ENCODE results near the gene C16orf92. TPM values are rescaled to one million over a fixed set of nuclear protein-coding genes. Genes with fewer than 3 reads are reported as not detected.

The C16orf92 gene
- total RNA-seq, 1 experiment from 2014 or later = not detected

GRCh38 chr16:30027588-30028437 lies 4.8 kb downstream of the C16orf92 start (continued):
- TF ChIP-seq AFF4 (CRISPR knock-in tag; IDR thresholded peaks at IDR 0.05; ENCODE audit: borderline replicate concordance) (no peak), IRF2 (CRISPR knock-in tag; IDR thresholded peaks at IDR 0.05; ENCODE audit: borderline replicate concordance, low read depth) (no peak), USF2 (CRISPR knock-in tag; IDR thresholded peaks at IDR 0.05) (no peak), USF1 (CRISPR knock-in tag; IDR thresholded peaks at IDR 0.05) (no peak), ZNF317 (CRISPR knock-in tag; IDR thresholded peaks at IDR 0.05; ENCODE audit: borderline replicate concordance, low read depth) (no peak), ZNF138 (CRISPR knock-in tag; conservative IDR thresholded peaks at IDR 0.05) (no peak)

- ChIA-PET CTCF (interaction anchor here (0.6 to 1.6 kb wide), 12 partner anchors 11 to 401 kb away, joined by 3 to 6 read pairs (median 3); partner anchors contain the start of genes DCTPP1 and SEZ6L2), POLR2A (interaction anchor here (0.9 kb wide), 1 partner anchor 45 kb away, joined by 3 read pairs; no protein-coding TSS in a partner anchor)
- Mint-ChIP-seq H3K4me1 (peaks cover 35% of the 10 kb centered on the region), H3K27ac (no peak overlapping the region), H3K4me3 (no peak overlapping the region), H3K9me3 (no peaks in the 10 kb centered on the region), H3K27me3 (ENCODE audit: low read depth) (peaks cover 20% of the 10 kb centered on the region), H3K36me3 (no peaks in the 10 kb centered on the region)
- ATAC-seq (peak; percentile 31), DNase-seq (ENCODE audit: low spot score) (peak; percentile 75)
- TF ChIP-seq MYBL2 (CRISPR knock-in tag; IDR thresholded peaks at IDR 0.05) (no peak), RORB (CRISPR knock-in tag; IDR thresholded peaks at IDR 0.05) (no peak), ZNF317 (CRISPR knock-in tag; IDR thresholded peaks at IDR 0.05; ENCODE audit: borderline replicate concordance, low read depth) (no peak; the same call in 1 of the 2 replicates), HMGA2 (CRISPR knock-in tag; IDR thresholded peaks at IDR 0.05) (no peak), ZNF121 (CRISPR knock-in tag; IDR thresholded peaks at IDR 0.05) (peak; percentile 81), MLX (CRISPR knock-in tag; IDR thresholded peaks at IDR 0.05) (0 out of 2 replicates have a peak, but pooled peaks have one; percentile 30), GRHL2 (CRISPR knock-in tag; IDR thresholded peaks at IDR 0.05; ENCODE audit: insufficient replicate concordance, severe bottlenecking) (no peak), FOXJ3 (CRISPR knock-in tag; IDR thresholded peaks at IDR 0.05; ENCODE audit: borderline replicate concordance) (no peak), NFYB (CRISPR knock-in tag; conservative IDR thresholded peaks at IDR 0.05; ENCODE audit: low read depth) (no peak), AR (CRISPR knock-in tag; IDR thresholded peaks at IDR 0.05) (no peak), TP53 (CRISPR knock-in tag; IDR thresholded peaks at IDR 0.05) (no peak), NR3C1 (CRISPR knock-in tag; conservative IDR thresholded peaks at IDR 0.05; ENCODE audit: low read depth) (no peak), ZNF396 (CRISPR knock-in tag; IDR thresholded peaks at IDR 0.05; ENCODE audit: borderline replicate concordance) (no peak), PREB (CRISPR knock-in tag; IDR thresholded peaks at IDR 0.05; ENCODE audit: borderline replicate concordance) (no peak), E2F5 (CRISPR knock-in tag; IDR thresholded peaks at IDR 0.05) (no peak), JAZF1 (CRISPR knock-in tag; IDR thresholded peaks at IDR 0.05) (no peak), TEAD1 (CRISPR knock-in tag; IDR thresholded peaks at IDR 0.05) (peak; percentile 78), CBFB (CRISPR knock-in tag; IDR thresholded peaks at IDR 0.05; ENCODE audit: low read depth) (no peak)
These were observed 5.6 kb downstream of the C16orf92 start for GRCh38 chr16:30028438-30029076.
